NCI-H1105 (cell line): Measurements from ENCODE around the gene LMF1.

ENCODE experiments used
- DNase-seq: peaks from one replicate; lab custom pipeline; 2025; lab: John Stamatoyannopoulos, UW

The LMF1 gene

DNA sequence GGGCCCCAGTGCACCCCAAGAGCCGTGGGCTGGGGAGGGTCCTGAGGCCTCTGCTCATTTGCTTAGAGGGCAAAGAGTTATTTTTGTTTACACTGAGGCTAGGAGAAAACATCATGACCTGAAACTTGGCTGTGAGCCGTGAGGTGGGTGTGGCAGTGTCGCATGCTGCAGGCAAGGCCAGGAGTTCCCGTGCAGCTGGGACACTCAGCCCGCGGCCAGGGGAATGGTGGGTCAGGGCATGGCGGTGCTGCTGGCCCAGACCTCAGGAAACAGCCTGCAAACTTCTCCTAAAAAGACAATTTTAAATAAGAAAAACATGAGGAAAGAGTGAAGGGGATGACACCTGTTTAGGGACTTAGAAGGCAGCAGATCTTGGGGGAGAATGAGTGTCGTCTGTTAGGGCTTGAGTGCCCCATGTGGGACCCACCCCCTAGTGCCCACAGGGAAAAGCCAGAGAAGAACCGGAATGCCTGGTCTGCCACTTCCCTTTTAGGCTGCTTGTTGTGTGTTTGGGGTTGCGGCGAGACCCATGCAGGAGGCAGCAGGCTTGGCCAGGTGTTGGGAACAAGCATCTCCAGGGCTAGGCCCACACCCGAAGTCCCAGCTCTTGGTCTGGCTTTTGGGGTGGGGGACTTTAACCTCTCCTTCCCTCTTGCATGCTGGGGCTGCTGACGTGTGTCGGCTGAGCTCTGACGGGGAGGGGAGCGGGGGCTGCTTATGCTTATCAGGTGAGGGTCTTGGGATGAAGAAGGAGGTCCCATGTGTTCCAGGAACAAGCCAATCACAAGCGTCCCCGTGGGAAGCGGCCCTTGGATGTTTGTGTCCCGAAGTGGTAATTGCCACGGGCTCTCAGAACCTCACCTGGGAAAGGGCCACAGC, 89.3 kb downstream of the LMF1 start:
- DNase-seq: no peak

DNA sequence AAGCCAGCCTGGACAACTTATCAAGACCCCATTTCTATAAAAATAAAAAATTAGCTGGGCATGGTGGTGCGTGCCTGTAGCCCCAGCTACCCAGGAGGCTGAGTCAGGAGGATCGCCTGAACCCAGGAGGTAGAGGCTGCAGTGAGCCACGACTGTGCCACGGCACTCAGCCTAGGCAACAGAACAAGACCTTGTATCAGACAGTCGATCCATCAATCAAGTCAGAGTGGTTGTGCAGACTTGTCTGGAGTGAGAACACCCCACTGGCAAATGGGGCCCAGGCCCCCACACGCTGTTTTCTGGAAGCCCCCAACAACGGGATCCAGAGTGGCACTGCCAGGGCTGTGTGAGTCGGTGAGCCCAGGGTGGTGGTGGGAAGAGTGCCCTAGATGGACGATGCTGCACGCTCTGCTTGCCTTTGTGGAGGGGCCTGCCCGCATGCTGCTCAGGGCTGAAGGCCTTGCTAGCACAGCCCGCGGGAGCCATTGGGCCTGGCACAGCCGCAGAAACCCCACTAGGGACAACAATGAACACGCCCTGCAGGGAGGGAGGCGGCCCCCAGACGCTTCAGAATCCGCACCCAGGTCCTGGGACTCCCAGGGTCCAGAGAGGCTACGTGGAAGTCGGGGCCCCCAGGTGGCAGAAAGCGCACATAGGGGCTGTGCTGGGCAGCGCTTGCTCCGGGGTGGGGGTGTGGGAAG, 90.2 kb downstream of the LMF1 start:
- no peak for DNase-seq

DNA sequence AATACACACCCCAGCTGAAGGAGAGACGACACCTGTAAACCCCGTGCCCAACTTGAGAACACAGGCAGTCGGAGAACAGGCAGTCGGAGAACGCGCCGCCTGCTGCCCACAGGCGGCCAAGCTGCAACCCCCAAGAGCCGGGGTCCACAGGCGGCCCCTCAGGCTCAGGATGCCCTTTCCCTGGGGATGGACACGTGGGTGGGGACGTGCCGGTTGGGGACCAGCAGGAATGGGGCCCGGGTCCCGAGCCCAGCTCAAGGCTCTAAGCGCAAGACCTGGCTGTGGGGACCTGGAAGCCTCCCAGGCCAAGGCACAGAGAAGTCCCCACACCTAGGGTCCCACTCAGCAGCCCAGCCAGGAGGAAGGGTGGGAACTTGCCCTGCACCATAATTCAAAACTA, 90.8 kb downstream of the LMF1 start:
- DNase-seq: no peak

DNA sequence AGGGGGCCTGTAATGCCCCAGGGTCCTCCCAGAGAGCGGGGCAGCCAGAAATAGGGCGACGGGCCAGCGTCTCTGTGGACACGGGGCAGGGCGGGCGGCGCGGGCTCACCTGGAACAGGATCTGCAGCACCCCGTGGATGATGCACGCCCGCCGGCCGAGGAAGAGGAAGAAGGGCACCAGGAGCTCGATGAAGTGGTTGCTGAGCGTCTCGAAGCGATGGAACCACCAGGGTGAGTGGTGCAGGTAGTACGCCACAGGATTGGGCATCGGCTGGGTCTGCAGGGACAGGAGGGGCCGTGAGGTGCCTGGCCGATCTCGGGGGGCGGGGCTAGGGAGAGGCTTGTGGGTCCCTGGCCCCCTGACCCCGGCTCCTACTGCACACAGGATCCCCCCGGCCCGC, 91.3 kb downstream of the LMF1 start:
- no peak for DNase-seq

DNA sequence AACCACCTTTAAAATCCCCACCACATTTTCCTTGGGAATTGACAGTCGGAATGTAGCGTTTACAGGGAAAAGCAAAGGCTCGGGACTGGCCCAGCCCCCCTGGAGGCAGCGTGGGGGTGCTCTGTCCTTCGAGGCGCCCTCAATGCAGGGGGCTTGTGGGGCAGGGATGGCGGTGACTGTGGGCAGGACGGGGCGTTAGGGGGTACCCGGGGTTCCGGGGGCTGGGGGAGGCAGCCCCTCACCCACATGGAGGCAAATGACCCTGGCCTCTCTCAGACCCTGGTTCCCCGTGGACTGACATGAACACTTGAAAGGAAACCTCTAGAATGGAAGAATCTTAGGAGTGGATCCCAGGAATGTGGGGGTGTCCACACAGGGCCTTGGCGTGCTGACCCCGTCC, 91.9 kb downstream of the LMF1 start:
- no peak for DNase-seq

DNA sequence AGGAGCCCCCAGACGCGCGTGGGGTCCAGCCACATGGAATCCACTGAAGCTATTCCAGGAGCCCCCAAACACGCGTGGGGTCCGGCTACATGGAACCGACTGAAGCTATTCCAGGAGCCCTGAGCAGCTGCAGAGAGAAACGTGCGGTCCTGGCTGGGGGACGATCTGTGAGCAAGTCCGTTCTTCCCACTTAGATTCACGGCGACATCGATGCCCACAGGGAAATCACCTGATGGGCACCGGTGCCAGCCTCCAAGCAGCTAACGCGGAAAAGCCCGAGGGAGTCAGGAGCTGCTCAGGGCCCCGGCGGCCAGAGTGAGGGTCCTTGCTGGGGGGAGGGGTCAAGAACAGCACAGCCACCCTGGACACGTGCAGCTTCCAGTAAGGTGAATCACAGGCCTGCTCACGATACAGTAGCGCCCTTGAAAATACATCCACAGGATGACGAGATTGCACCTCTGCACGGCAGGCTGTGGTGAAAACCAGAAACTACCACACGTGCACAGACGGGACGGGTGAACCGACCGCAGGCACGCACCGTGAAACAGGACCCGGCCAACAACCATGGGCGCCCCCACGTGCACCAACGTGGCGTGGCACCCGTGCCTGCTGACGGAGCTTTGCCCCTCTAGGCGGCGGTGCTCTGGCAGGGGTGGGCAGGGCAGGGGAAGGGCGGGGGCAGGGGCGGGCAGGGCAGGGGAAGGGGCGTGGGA, 92.6 kb downstream of the LMF1 start:
- no peak for DNase-seq

- no peak for DNase-seq
Observed at GRCh38 chr16:877242-878071, 93.3 kb downstream of the LMF1 start.

- no peak for DNase-seq
Observed at GRCh38 chr16:876523-877241, 94.1 kb downstream of the LMF1 start.

DNA sequence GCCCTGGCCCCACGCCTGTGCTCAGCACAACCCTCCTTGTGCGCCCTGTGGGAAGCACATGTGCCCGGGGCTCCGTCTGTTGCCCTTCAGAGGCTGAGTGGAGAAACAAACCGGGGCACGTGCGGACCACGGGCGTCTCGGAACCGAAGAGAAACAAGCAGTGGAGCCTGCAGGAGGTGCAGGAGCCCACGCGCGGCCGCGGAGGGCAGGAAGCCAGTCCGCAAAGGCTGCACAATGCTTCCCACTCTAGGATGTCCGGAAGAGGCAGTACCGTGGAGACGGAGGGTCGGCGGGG, 94.8 kb downstream of the LMF1 start:
- no peak for DNase-seq

GRCh38 chr16:875182-876040, 95.4 kb downstream of the LMF1 start:
- no peak for DNase-seq

GRCh38 chr16:874366-875181, 96.2 kb downstream of the LMF1 start:
- no peak for DNase-seq

DNA sequence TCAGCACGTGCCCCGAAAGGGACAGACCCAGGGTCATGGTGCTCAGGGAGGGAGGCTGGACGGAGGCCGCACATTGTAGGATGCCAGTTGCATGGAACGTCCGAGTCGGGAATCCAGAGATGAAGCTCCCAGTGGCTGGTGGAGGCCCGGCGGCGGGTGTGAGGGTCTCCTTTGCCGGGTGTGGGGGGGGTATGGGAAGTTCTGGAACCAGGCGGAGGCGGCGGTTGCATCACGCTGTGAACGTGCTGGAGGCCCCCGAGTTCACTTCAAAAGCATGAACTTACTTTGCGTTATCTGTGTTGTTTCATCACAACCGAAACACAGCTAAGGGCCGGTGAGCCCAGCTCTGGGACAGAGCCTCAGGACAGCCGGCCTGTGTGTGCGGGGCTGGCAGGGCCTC, 96.9 kb downstream of the LMF1 start:
- DNase-seq: no peak

- no peak for DNase-seq
Observed at GRCh38 chr16:873243-873661, 97.5 kb downstream of the LMF1 start.

DNA sequence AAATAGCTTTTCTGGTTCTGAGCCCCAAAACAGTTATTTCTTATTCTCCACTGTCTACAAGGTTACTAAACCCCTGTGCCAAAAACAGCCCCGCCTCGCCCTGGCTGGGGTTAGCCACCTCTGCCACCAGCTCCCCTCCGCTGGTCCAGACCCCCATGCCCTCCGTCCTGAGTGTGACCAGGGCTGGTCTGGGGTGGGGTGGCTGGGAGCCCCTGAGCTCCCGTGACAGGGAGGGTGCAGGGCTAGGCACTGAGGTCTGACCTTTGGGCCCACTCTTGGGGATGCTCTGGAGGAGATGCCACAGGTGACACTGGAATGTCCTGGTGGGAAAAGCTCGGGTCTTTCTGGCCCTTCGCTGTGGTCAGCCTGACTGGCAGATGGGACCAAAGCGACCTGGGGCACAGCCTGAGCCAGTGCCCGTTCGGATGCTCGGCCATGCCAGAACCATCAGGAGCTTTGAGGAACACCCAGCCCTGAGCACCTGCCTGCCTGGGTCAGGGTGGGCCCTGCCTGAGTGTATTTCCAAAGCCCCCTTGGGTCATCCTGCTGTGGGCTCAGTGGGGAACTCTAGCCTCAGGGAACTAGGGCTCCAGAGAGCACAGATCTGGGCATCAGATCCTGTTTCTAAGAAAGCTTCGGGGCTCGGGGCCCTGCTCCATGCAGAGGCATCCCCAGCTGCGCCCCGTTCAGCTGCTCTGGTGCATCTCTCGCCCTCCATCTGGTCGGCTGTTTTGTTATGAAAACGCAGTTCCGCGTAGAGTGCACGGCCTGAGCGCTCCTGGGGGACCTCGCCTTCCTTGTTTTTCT, 98.1 kb downstream of the LMF1 start:
- DNase-seq: no peak

DNA sequence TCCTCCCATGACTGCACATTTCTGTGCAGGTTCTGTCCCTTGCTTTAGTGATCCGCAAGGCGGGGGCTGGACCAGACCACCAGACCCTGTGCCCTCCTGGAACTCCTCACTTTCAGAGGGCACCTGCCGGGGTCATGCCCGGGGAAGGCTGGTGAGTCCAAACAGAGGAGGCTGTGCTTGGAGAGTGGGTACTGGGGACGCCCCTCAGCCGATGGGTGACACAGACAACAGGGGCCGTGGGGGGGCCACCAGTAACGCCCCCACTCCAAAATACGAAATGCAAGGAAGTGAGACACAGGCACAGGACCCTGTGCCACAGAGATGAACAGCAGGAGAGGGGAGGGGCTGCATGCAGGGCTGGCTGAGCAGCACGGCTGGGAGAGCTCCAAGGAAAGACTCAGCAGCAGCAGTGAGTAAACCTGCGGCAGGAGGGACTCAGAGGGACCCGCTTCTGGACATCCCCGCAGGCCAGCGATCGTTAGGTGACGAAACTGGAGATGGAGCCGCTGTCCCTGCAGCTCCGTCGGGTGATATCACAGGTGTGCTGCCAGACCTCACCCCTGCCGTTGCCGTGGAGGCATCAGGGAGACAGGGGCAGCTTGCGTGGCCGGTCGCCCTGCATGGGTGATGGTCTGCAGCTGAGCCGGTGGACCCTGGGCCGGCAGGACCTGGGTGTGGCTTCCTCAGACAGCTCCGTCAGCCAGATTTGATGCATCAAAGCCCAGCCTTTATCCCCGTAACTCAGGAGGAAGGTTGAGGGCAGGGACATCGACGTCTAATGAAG, 99.0 kb downstream of the LMF1 start:
- DNase-seq: no peak

- DNase-seq: no peak
Observed at GRCh38 chr16:870856-871561, 99.8 kb downstream of the LMF1 start.
